Breast epithelium (tissue), 4 donors: Measurements from ENCODE around the gene ALB. TPM values are rescaled to one million over a fixed set of nuclear protein-coding genes. Genes with fewer than 3 reads are reported as not detected.

Experiments
- DNase-seq, 2 donors: peaks; one replicate each; pipeline ENCODE4 v3.0.0-alpha.2; 2019; ENCODE audit warnings: low spot score in 2 of 2
- H3K27ac ChIP-seq, 2 donors: fragments of 200-600 bp; sonication (generic) in 1 of 2; one replicate each; pipeline ENCODE4 v1.5.1; 2016 to 2019; ENCODE audit warnings: mild to moderate bottlenecking in 1 of 2
- H3K27me3 ChIP-seq, 2 donors: fragments of 200-600 bp; sonication (generic) in 1 of 2; one replicate each; pipeline versions ENCODE4 v1.5.1 to v1.6.0; 2017 to 2019; ENCODE audit warnings: control low read depth in 1 of 2, mild to moderate bottlenecking in 1 of 2
- H3K36me3 ChIP-seq: fragments of 200-600 bp; one replicate; pipeline ENCODE4 v1.5.1; 2019
- H3K4me1 ChIP-seq, 2 donors: fragments of 200-600 bp; sonication (generic); one replicate each; pipeline ENCODE4 v1.5.1; 2016 to 2019; ENCODE audit warnings: control low read depth in 1 of 2
- H3K4me3 ChIP-seq, 3 donors: fragments of 200-600 bp; sonication (generic); 1 replicate in 2 of 3; 2 replicates in 1 of 3; pipeline ENCODE4 v1.5.1; 2016 to 2019; ENCODE audit warnings: mild to moderate bottlenecking in 3 of 3, moderate library complexity in 2 of 3
- H3K9me3 ChIP-seq, 2 donors: fragments of 200-600 bp; sonication (generic) in 1 of 2; one replicate each; pipeline ENCODE4 v1.5.1; 2016 to 2019; ENCODE audit warnings: control low read depth in 1 of 2
- POLR2A ChIP-seq: fragments of 450-650 bp; IDR thresholded peaks from one replicate; pipeline ENCODE4 v1.6.1; 2016; ENCODE audit warnings: antibody characterized with exemption, mild to moderate bottlenecking, moderate library complexity
- POLR2AphosphoS5 ChIP-seq, 3 donors: sonication (generic); formaldehyde crosslinking; IDR thresholded peaks; one replicate each; pipeline ENCODE4 v1.6.1; 2017; ENCODE audit warnings: antibody characterized with exemption in 3 of 3
- intact Hi-C: fragments of 100-400 bp; cut with DNase I; formaldehyde crosslinking; loops from one replicate; pipeline ENCODE4 v1.15.1; 2023; ENCODE audit warnings: low total_unique reads
- total RNA-seq, 3 donors: library from RNA; depleted of rRNA; stranded (reverse); fragments of >200 nt; gene quantifications; one replicate each; pipeline ENCODE4 v1.1.0, GENCODE V29; 2016
- TF ChIP-seq, protein P1 (sequence below), 3 donors: fragments of 450-650 bp; IDR thresholded peaks; one replicate each; pipeline ENCODE4 v1.5.1; 2016 to 2017; ENCODE audit warnings: antibody characterized with exemption in 3 of 3, mild to moderate bottlenecking in 3 of 3, moderate library complexity in 3 of 3

ALB gene
- total RNA-seq, 3 donors from 2014 or later: 0.66 to 9.1 TPM; not detected in 1

DNA sequence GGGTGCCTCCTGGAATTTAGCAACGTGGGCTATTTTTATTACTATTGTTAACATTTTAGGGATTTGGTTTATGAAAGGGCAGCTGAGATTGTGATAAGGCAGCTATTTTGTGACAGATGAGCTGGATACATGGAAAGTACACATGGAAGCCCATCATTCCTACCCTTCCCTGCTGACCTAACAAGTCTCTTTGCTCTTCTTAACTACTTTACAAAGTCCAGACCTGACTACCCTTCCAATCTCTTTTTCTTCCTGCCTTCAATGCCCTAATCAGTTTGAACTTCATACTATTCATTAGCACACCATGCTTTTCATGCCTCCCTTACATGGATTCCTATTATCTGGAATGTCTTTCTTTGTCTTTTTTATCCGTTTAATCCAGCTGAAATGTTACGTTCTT, 22.6 kb downstream of the ALB start:
- intact Hi-C loops: no loop called here
- Histone ChIP-seq H3K4me3 (no peak overlapping the region), H3K27ac (no peak overlapping the region), H3K36me3 (no peaks in the 10 kb centered on the region), H3K9me3 (no peaks in the 10 kb centered on the region), H3K4me1 (no peaks in the 10 kb centered on the region), H3K27me3 (no peaks in the 10 kb centered on the region)
- no peak for TF ChIP-seq POLR2AphosphoS5 (IDR thresholded peaks at IDR 0.05)
- TF ChIP-seq, protein P1, sequence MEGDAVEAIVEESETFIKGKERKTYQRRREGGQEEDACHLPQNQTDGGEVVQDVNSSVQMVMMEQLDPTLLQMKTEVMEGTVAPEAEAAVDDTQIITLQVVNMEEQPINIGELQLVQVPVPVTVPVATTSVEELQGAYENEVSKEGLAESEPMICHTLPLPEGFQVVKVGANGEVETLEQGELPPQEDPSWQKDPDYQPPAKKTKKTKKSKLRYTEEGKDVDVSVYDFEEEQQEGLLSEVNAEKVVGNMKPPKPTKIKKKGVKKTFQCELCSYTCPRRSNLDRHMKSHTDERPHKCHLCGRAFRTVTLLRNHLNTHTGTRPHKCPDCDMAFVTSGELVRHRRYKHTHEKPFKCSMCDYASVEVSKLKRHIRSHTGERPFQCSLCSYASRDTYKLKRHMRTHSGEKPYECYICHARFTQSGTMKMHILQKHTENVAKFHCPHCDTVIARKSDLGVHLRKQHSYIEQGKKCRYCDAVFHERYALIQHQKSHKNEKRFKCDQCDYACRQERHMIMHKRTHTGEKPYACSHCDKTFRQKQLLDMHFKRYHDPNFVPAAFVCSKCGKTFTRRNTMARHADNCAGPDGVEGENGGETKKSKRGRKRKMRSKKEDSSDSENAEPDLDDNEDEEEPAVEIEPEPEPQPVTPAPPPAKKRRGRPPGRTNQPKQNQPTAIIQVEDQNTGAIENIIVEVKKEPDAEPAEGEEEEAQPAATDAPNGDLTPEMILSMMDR (IDR thresholded peaks at IDR 0.05): no peak
- no peak for TF ChIP-seq POLR2A
- DNase-seq: no peak

DNA sequence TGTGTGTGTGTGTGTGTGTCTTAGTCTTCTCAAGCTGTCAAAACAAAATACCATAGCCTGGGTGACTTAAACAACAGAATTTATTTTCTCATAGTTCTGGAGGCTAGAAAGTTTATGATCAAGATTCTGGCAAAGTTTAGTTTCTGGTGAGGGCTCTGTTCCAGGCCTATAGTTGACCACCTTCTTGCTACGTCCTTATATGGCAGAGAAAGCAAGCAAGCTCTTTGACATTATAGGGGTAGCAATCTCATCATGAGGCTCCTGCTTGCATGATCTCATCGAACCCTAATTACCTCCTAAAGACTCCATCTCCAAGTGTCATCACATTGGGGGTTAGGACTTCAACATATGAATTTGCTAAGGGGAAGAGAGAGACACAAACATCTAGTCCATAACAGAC, 25.0 kb downstream of the ALB start:
- intact Hi-C loops: no loop called here
- Histone ChIP-seq H3K9me3 (no peaks in the 10 kb centered on the region), H3K27me3 (no peaks in the 10 kb centered on the region), H3K27ac (no peak overlapping the region), H3K36me3 (no peaks in the 10 kb centered on the region), H3K4me3 (no peak overlapping the region), H3K4me1 (no peaks in the 10 kb centered on the region)
- TF ChIP-seq, protein P1 (IDR thresholded peaks at IDR 0.05): no peak
- TF ChIP-seq POLR2A (no peak), POLR2AphosphoS5 (IDR thresholded peaks at IDR 0.05) (no peak)
- DNase-seq: no peak

DNA sequence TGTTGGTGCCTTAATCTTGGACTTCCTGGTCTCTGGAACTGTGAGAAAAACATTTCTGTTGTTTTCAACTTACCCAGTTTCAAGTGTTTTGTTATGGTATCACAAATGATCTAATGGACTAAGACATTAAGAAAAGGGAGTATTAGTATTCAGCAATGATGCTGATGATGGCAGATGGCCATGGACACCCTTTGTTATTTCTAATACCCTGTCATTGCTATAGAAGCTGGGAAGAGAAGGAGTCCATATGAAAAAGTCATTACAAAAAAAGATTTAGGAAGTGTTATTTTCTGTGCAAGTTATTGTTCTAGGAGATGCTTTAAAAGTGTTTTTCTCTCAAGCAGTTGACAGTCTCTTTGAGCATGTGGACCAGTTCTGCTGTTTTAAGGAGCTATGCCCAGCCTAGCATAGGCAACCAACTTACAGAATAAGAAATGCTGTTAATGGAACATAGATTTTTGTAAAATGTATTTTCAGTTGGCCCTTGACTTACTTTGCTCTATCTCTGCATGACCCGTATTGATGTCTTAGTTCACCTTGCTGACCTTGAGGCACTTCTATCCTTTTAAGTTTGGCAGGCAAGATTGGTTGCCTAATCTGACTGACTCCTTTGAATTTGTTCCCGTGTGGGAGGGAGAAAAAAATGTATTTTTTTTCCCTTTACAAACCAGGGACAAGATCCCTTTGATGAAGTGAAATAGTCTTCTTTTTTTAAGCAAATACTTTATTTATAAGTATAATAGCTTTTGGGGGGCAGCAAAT, 25.9 kb downstream of the ALB start:
- TF ChIP-seq, protein P1 (IDR thresholded peaks at IDR 0.05): no peak
- no peak for TF ChIP-seq POLR2A
- TF ChIP-seq POLR2AphosphoS5 (IDR thresholded peaks at IDR 0.05): no peak
- no peaks in the 10 kb centered on the region for H3K9me3 ChIP-seq

DNA sequence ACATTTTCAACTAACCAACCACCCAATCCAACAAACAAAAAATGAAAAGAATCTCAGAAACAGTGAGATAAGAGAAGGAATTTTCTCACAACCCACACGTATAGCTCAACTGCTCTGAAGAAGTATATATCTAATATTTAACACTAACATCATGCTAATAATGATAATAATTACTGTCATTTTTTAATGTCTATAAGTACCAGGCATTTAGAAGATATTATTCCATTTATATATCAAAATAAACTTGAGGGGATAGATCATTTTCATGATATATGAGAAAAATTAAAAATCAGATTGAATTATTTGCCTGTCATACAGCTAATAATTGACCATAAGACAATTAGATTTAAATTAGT, 27.7 kb downstream of the ALB start:
- no peak overlapping the region for H3K4me3 ChIP-seq
- H3K9me3 ChIP-seq: no peaks in the 10 kb centered on the region
- TF ChIP-seq, protein P1 (IDR thresholded peaks at IDR 0.05): no peak
- TF ChIP-seq POLR2A (no peak), POLR2AphosphoS5 (IDR thresholded peaks at IDR 0.05) (no peak)
- no peaks in the 10 kb centered on the region for H3K4me1 ChIP-seq
- H3K27ac ChIP-seq: no peak overlapping the region
- intact Hi-C loops: no loop called here
- no peaks in the 10 kb centered on the region for H3K36me3 ChIP-seq
- no peak for DNase-seq
- H3K27me3 ChIP-seq: no peaks in the 10 kb centered on the region

More for the DNA sequence above, 25.9 kb downstream of the ALB start:
- Histone ChIP-seq H3K36me3 (no peaks in the 10 kb centered on the region), H3K27ac (no peak overlapping the region), H3K4me1 (no peaks in the 10 kb centered on the region), H3K27me3 (no peaks in the 10 kb centered on the region), H3K4me3 (no peak overlapping the region)
- intact Hi-C loops: no loop called here
- DNase-seq: no peak

DNA sequence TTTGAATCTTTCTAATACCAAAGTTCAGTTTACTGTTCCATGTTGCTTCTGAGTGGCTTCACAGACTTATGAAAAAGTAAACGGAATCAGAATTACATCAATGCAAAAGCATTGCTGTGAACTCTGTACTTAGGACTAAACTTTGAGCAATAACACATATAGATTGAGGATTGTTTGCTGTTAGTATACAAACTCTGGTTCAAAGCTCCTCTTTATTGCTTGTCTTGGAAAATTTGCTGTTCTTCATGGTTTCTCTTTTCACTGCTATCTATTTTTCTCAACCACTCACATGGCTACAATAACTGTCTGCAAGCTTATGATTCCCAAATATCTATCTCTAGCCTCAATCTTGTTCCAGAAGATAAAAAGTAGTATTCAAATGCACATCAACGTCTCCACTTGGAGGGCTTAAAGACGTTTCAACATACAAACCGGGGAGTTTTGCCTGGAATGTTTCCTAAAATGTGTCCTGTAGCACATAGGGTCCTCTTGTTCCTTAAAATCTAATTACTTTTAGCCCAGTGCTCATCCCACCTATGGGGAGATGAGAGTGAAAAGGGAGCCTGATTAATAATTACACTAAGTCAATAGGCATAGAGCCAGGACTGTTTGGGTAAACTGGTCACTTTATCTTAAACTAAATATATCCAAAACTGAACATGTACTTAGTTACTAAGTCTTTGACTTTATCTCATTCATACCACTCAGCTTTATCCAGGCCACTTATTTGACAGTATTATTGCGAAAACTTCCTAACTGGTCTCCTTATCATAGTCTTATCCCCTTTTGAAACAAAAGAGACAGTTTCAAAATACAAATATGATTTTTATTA, 28.3 kb downstream of the ALB start:
- no peaks in the 10 kb centered on the region for H3K27me3 ChIP-seq
- no peaks in the 10 kb centered on the region for H3K9me3 ChIP-seq
- DNase-seq: no peak
- intact Hi-C loops: no loop called here
- H3K4me3 ChIP-seq: no peak overlapping the region
- no peaks in the 10 kb centered on the region for H3K4me1 ChIP-seq
- H3K36me3 ChIP-seq: no peaks in the 10 kb centered on the region
- no peak for TF ChIP-seq POLR2AphosphoS5 (IDR thresholded peaks at IDR 0.05)
- H3K27ac ChIP-seq: no peak overlapping the region
